WTC11 (cell line): Measurements from ENCODE around the gene DHRS4L2. TPM values are rescaled to one million over a fixed set of nuclear protein-coding genes. Genes with fewer than 3 reads are reported as not detected.

ENCODE experiments used
- ARID4B ChIP-seq: sonication (generic); formaldehyde crosslinking; IDR thresholded peaks from 2 replicates; pipeline ENCODE4 v1.8.0; 2023; ENCODE audit warnings: missing genetic modification reagents, mild to moderate bottlenecking, borderline replicate concordance
- ELF4 ChIP-seq: sonication (generic); formaldehyde crosslinking; IDR thresholded peaks from 2 replicates; pipeline ENCODE4 v1.8.1; 2022; ENCODE audit warnings: low read depth, mild to moderate bottlenecking, moderate library complexity, missing genetic modification reagents
- ETV6 ChIP-seq: sonication (generic); formaldehyde crosslinking; IDR thresholded peaks from 2 replicates; pipeline ENCODE4 v1.8.1; 2022; ENCODE audit warnings: mild to moderate bottlenecking, missing genetic modification reagents
- FOXK1 ChIP-seq: sonication (generic); formaldehyde crosslinking; IDR thresholded peaks from 2 replicates; pipeline ENCODE4 v1.8.0; 2022; ENCODE audit warnings: mild to moderate bottlenecking, moderate library complexity, missing genetic modification reagents
- FOXP1 ChIP-seq: sonication (generic); formaldehyde crosslinking; IDR thresholded peaks from 2 replicates; pipeline ENCODE4 v1.8.0; 2022; ENCODE audit warnings: missing genetic modification reagents, mild to moderate bottlenecking, moderate library complexity, borderline replicate concordance
- FOXP4 ChIP-seq: sonication (generic); formaldehyde crosslinking; IDR thresholded peaks from 2 replicates; pipeline ENCODE4 v1.8.0; 2022; ENCODE audit warnings: mild to moderate bottlenecking, missing genetic modification reagents
- JAZF1 ChIP-seq: fragments of 250-450 bp; sonication (Bioruptor Pico); IDR thresholded peaks from 2 replicates; pipeline ENCODE4 v1.9.0; 2021; ENCODE audit warnings: moderate library complexity, mild to moderate bottlenecking, inconsistent platforms
- MAX ChIP-seq: sonication (generic); formaldehyde crosslinking; IDR thresholded peaks from 2 replicates; pipeline ENCODE4 v1.8.0; 2022; ENCODE audit warnings: mild to moderate bottlenecking, missing genetic modification reagents
- MYBL2 ChIP-seq: sonication (generic); formaldehyde crosslinking; IDR thresholded peaks from 2 replicates; pipeline ENCODE4 v1.8.1; 2023; ENCODE audit warnings: mild to moderate bottlenecking, moderate library complexity, missing genetic modification reagents
- NFE2L1 ChIP-seq: sonication (generic); formaldehyde crosslinking; IDR thresholded peaks from 2 replicates; pipeline ENCODE4 v1.8.1; 2023; ENCODE audit warnings: missing genetic modification reagents
- NR3C1 ChIP-seq: sonication (generic); formaldehyde crosslinking; conservative IDR thresholded peaks from 2 replicates; pipeline ENCODE4 v1.8.1; 2023; ENCODE audit warnings: low read depth, mild to moderate bottlenecking, missing genetic modification reagents
- PRDM15 ChIP-seq: sonication (generic); formaldehyde crosslinking; IDR thresholded peaks from 2 replicates; pipeline ENCODE4 v1.8.0; 2022; ENCODE audit warnings: missing genetic modification reagents
- PRRX2 ChIP-seq: fragments of 250-450 bp; sonication (Bioruptor Pico); IDR thresholded peaks from 2 replicates; pipeline ENCODE4 v1.8.0; 2021; ENCODE audit warnings: mild to moderate bottlenecking
- SMAD3 ChIP-seq: sonication (generic); formaldehyde crosslinking; IDR thresholded peaks from 2 replicates; pipeline ENCODE4 v1.8.0; 2022; ENCODE audit warnings: missing genetic modification reagents, mild to moderate bottlenecking, borderline replicate concordance
- TEAD1 ChIP-seq: sonication (generic); formaldehyde crosslinking; IDR thresholded peaks from 2 replicates; pipeline ENCODE4 v1.8.0; 2022; ENCODE audit warnings: mild to moderate bottlenecking, missing genetic modification reagents
- TEAD4 ChIP-seq: sonication (generic); formaldehyde crosslinking; IDR thresholded peaks from 2 replicates; pipeline ENCODE4 v1.8.0; 2022; ENCODE audit warnings: mild to moderate bottlenecking, missing genetic modification reagents
- ZMAT4 ChIP-seq: fragments of 250-450 bp; sonication (Bioruptor Pico); IDR thresholded peaks from 2 replicates; pipeline ENCODE4 v1.9.0; 2021; ENCODE audit warnings: mild to moderate bottlenecking
- ZNF138 ChIP-seq: sonication (generic); formaldehyde crosslinking; conservative IDR thresholded peaks from 2 replicates; pipeline ENCODE4 v1.8.1; 2022; ENCODE audit warnings: mild to moderate bottlenecking, moderate library complexity, missing genetic modification reagents
- ZNF232 ChIP-seq: sonication (generic); formaldehyde crosslinking; IDR thresholded peaks from 2 replicates; pipeline ENCODE4 v1.8.0; 2022; ENCODE audit warnings: mild to moderate bottlenecking, missing genetic modification reagents
- ZNF281 ChIP-seq: sonication (generic); formaldehyde crosslinking; IDR thresholded peaks from 2 replicates; pipeline ENCODE4 v1.8.0; 2023; ENCODE audit warnings: mild to moderate bottlenecking, missing genetic modification reagents
- ZNF317 ChIP-seq: sonication (generic); formaldehyde crosslinking; IDR thresholded peaks from 2 replicates; pipeline ENCODE4 v1.8.1; 2023; ENCODE audit warnings: low read depth, mild to moderate bottlenecking, moderate library complexity, missing genetic modification reagents, borderline replicate concordance
- total RNA-seq: library from RNA; stranded (reverse); gene quantifications from 3 replicates; pipeline ENCODE4 v1.2.3, GENCODE V29; 2021
- TF ChIP-seq, protein P1 (sequence below): sonication (generic); formaldehyde crosslinking; IDR thresholded peaks from 2 replicates; pipeline ENCODE4 v1.8.1; 2022; ENCODE audit warnings: mild to moderate bottlenecking, moderate library complexity, missing genetic modification reagents

The DHRS4L2 gene
- total RNA-seq, 1 experiment from 2014 or later: 10.2 TPM

GRCh38 chr14:24051789-24052655, 63.3 kb downstream of the DHRS4L2 start, which contains the start of gene CARMIL3 (continued):
- TF ChIP-seq, protein P1, sequence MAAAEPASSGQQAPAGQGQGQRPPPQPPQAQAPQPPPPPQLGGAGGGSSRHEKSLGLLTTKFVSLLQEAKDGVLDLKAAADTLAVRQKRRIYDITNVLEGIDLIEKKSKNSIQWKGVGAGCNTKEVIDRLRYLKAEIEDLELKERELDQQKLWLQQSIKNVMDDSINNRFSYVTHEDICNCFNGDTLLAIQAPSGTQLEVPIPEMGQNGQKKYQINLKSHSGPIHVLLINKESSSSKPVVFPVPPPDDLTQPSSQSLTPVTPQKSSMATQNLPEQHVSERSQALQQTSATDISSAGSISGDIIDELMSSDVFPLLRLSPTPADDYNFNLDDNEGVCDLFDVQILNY (CRISPR knock-in tag): peak; percentile 40
- no peak for TF ChIP-seq TEAD4
- TF ChIP-seq TEAD1 (CRISPR knock-in tag): peak; percentile 17; the same call in 1 of the 2 replicates
- 0 out of 2 replicates have a peak, but pooled peaks have one; percentile 49 for TF ChIP-seq SMAD3 (CRISPR knock-in tag)
- 0 out of 2 replicates have a peak, but pooled peaks have one; percentile 62 for TF ChIP-seq ETV6
- TF ChIP-seq NR3C1 (CRISPR knock-in tag): no peak
- no peak for TF ChIP-seq ELF4 (CRISPR knock-in tag)
- no peak for TF ChIP-seq ZMAT4 (CRISPR knock-in tag)
- 0 out of 2 replicates have a peak, but pooled peaks have one; percentile 43 for TF ChIP-seq ZNF281 (CRISPR knock-in tag)
- peak; percentile 75 for TF ChIP-seq FOXK1 (CRISPR knock-in tag)
- peak; percentile 60 for TF ChIP-seq NFE2L1 (CRISPR knock-in tag)
- TF ChIP-seq ZNF317: peak; percentile 48; the same call in 1 of the 2 replicates
- peak; percentile 1 for TF ChIP-seq ARID4B
- peak; percentile 69; the same call in 1 of the 2 replicates for TF ChIP-seq ZNF232
- 0 out of 2 replicates have a peak, but pooled peaks have one; percentile 36 for TF ChIP-seq ZNF138 (CRISPR knock-in tag)
- peak; percentile 73; the same call in 1 of the 2 replicates for TF ChIP-seq MYBL2
- no peak for TF ChIP-seq JAZF1 (CRISPR knock-in tag)
- no peak for TF ChIP-seq PRRX2 (CRISPR knock-in tag)
- no peak for TF ChIP-seq PRDM15
- peak; percentile 72 for TF ChIP-seq FOXP4 (CRISPR knock-in tag)
- peak; percentile 67 for TF ChIP-seq MAX (CRISPR knock-in tag)
- TF ChIP-seq FOXP1: peak; percentile 84
